ENCODE data around the gene CHIT1. TPM values are rescaled to one million over a fixed set of nuclear protein-coding genes. Genes with fewer than 3 reads are reported as not detected.

The CHIT1 gene
- total RNA-seq, 1 donor from 2014 or later = not detected

DNA sequence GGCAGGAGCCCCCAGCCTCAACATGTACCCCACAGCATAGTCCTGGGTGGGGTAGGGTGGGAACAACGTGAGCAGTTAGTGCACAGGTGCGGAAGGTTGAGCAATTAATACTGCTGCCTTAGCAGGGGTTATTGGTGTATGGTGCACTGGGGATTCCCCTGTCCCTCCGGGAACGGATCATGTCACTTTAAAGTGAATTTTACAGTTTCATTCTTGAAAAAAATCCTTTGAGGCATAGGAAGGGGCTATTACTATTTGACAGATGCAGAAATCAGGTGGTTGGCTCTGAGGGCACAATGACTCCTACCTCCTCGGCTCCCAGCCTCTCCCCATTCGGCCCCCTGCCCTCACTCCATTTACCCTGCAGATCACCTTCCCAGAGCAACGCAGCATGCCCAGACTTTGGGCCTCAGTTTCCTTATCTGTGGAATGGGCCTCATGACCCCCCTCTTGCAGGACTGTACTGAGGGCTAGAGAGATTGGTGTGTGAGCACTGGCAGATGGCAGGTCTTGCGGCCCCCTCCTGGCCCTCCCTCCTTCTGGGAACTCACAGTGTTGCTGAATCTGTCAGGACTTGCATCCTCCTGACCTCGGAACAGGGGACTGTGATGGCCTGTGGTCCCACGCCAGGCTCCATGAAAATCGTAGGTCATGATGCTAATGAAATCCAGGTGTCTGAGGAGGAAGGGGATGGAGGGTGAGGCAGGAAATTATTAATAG lies 48.7 kb downstream of the CHIT1 start:
- H3K36me3 Mint-ChIP-seq = no peaks in the 10 kb centered on the region
- peaks cover 32% of the 10 kb centered on the region for H3K4me1 Mint-ChIP-seq (ENCODE audit: unreplicated experiment)
- H3K27ac Mint-ChIP-seq = no peak overlapping the region
- no peaks in the 10 kb centered on the region for H3K9me3 Mint-ChIP-seq
- H3K4me3 Mint-ChIP-seq = no peak overlapping the region
- DNase-seq (ENCODE audit: extremely low spot score, unreplicated experiment) = no peak
- peaks cover 12% of the 10 kb centered on the region for H3K27me3 Mint-ChIP-seq
- TF ChIP-seq, protein P1, sequence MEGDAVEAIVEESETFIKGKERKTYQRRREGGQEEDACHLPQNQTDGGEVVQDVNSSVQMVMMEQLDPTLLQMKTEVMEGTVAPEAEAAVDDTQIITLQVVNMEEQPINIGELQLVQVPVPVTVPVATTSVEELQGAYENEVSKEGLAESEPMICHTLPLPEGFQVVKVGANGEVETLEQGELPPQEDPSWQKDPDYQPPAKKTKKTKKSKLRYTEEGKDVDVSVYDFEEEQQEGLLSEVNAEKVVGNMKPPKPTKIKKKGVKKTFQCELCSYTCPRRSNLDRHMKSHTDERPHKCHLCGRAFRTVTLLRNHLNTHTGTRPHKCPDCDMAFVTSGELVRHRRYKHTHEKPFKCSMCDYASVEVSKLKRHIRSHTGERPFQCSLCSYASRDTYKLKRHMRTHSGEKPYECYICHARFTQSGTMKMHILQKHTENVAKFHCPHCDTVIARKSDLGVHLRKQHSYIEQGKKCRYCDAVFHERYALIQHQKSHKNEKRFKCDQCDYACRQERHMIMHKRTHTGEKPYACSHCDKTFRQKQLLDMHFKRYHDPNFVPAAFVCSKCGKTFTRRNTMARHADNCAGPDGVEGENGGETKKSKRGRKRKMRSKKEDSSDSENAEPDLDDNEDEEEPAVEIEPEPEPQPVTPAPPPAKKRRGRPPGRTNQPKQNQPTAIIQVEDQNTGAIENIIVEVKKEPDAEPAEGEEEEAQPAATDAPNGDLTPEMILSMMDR (conservative IDR thresholded peaks at IDR 0.05) = no peak

DNA sequence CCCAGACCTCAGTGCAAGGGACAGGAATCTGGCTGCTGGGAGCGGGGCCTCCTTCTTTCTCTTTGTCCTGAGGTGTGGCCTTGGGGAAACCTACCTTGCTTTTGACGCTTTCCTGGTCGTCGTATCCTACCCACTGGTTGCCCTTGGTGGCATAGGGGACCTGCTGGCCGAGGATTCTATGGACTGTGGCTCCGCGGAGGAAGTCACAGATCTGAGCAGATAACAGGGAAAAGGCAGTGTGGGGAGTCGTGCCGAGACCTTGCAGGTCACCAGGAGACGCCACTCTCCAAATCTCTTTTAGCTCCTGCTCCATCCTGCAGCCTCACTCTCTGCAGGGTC lies 49.8 kb downstream of the CHIT1 start:
- Mint-ChIP-seq H3K27me3 (peaks cover 12% of the 10 kb centered on the region), H3K4me1 (ENCODE audit: unreplicated experiment) (peaks cover 30% of the 10 kb centered on the region), H3K4me3 (no peak overlapping the region), H3K36me3 (no peaks in the 10 kb centered on the region), H3K9me3 (no peaks in the 10 kb centered on the region), H3K27ac (no peak overlapping the region)
- TF ChIP-seq, protein P1 (conservative IDR thresholded peaks at IDR 0.05) = no peak
- no peak for DNase-seq (ENCODE audit: extremely low spot score, unreplicated experiment)

DNA sequence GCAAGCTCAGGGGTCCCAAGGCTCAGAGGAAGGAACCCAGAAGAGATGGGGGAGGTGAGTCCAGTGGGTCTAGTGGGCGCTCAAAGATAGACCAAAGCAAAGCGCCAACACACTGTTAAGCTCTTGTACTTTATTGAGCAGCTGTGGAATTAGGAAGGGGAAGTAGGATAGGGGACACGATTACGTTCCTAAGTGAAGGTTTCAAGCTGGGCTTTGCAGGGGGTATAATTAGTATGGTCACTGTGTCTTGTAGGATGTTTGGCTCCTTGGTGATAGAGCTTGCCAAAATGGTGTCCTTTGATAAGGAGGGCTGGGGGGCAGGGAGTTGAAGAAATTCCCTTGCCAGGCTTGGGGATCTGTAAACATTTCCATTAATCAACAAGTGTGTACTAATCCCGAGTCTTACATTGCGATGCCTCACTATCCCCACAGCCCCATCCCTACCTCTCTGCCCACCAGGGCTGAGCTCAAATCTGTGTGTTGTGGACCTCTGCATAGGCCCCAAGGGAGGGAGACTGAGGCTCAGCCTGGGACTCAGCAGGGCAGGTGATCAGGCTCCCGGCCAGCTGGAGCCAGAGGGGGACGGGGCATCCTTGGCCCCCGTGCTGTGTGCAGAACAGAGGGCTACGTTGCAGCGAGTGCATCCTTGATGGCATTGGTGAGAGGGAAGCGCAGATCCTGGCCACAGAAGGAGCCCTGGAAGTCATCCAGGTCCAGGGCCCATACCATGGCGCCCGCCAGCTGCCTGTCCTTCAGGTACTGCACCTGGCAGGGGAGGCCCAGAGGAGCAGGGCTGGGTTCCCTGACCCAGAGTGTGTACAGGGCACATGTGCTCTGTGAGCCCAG lies 50.4 kb downstream of the CHIT1 start:
- H3K27ac Mint-ChIP-seq = peak overlapping the region; percentile 41
- no peak for DNase-seq (ENCODE audit: extremely low spot score, unreplicated experiment)
- H3K9me3 Mint-ChIP-seq = no peaks in the 10 kb centered on the region
- no peaks in the 10 kb centered on the region for H3K36me3 Mint-ChIP-seq
- H3K4me3 Mint-ChIP-seq = no peak overlapping the region
- H3K4me1 Mint-ChIP-seq (ENCODE audit: unreplicated experiment) = peaks cover 30% of the 10 kb centered on the region
- peaks cover 13% of the 10 kb centered on the region for H3K27me3 Mint-ChIP-seq
- TF ChIP-seq, protein P1 (conservative IDR thresholded peaks at IDR 0.05) = no peak

DNA sequence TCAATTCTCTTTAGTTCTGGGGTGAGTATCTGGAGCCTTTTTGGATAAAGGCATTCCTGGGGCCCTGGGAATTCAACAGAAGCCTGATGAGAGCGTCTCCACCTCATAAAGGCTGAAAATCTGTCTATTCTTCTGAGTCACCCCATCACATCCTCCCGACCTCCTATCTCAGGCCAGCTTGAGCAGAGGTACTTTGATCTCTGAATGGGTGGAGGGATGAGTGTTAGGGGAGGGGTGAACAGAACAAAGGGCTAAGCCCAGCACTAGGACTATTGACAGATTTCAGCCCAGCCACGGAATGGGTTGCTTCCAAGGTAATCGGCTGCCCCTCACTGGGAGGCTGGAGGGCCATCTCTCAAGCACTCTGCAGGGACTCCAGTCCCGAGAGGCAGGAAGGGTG lies 51.4 kb downstream of the CHIT1 start:
- peak overlapping the region; percentile 41 for H3K27ac Mint-ChIP-seq

DNA sequence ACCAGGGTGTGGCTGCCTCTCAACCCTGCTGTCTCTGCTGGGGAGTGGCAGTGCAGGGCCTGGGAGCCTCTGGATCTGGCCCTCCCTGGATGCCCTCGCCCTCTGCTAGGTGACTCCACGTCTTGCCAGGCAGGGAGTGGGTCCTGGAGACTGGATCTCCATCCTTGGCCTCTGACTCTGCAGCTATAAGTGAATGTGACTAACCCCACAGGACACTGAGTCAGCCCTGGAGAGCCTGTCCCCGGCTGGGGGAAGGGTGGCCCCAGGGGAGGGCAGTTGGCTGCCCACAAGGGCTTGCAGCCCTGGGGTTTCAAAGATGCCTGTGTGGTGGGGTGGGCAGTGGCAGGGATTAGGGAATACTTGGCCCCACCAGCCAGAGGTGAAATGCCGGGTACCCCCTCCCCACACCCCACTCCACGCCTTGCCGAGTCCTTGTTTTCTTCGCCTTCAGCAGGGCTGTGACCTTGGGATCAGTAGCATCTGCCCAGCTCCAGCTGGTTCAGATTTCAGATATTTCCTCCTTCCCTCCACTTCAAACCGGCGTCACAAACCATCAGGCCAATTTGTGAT lies 51.9 kb downstream of the CHIT1 start:
- H3K4me1 Mint-ChIP-seq (ENCODE audit: unreplicated experiment) = peaks cover 30% of the 10 kb centered on the region
- no peak overlapping the region for H3K4me3 Mint-ChIP-seq
- peaks cover 15% of the 10 kb centered on the region for H3K27me3 Mint-ChIP-seq
- H3K27ac Mint-ChIP-seq = peak overlapping the region; percentile 41
- H3K9me3 Mint-ChIP-seq = no peaks in the 10 kb centered on the region
- DNase-seq (ENCODE audit: extremely low spot score, unreplicated experiment) = no peak
- no peaks in the 10 kb centered on the region for H3K36me3 Mint-ChIP-seq
- TF ChIP-seq, protein P1 (conservative IDR thresholded peaks at IDR 0.05) = no peak

More for the DNA sequence above, 51.4 kb downstream of the CHIT1 start:
- Mint-ChIP-seq H3K27me3 (peaks cover 15% of the 10 kb centered on the region), H3K4me1 (ENCODE audit: unreplicated experiment) (peaks cover 30% of the 10 kb centered on the region), H3K9me3 (no peaks in the 10 kb centered on the region), H3K4me3 (no peak overlapping the region), H3K36me3 (no peaks in the 10 kb centered on the region)
- DNase-seq (ENCODE audit: extremely low spot score, unreplicated experiment) = no peak
- TF ChIP-seq, protein P1 (conservative IDR thresholded peaks at IDR 0.05) = no peak
